ENCODE results near the gene TARM1.

Gene TARM1

DNA sequence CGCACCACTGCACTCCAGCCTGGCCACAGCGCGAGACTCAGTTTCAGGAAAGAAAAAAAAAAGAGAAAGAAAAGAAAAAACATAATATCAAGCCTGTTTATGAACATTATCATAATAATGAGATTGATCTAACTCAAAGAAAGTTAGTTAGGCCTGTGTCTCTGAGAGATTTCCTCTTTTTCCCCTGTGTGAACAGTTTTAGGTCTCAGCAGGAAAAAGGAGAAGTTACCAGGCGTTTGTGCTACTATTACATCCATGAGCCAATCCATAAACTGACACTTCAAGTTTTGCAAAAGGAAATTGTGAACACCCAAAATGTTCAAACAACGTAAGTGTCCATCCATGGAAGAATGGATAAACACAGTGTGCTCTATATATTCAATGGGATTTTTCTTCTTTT, 3.8 kb downstream of the TARM1 start:
- H3K4me3 ChIP-seq (ENCODE audit: insufficient read depth, low read length, poor library complexity, severe bottlenecking), result no peak overlapping the region
- TF ChIP-seq, protein P1, sequence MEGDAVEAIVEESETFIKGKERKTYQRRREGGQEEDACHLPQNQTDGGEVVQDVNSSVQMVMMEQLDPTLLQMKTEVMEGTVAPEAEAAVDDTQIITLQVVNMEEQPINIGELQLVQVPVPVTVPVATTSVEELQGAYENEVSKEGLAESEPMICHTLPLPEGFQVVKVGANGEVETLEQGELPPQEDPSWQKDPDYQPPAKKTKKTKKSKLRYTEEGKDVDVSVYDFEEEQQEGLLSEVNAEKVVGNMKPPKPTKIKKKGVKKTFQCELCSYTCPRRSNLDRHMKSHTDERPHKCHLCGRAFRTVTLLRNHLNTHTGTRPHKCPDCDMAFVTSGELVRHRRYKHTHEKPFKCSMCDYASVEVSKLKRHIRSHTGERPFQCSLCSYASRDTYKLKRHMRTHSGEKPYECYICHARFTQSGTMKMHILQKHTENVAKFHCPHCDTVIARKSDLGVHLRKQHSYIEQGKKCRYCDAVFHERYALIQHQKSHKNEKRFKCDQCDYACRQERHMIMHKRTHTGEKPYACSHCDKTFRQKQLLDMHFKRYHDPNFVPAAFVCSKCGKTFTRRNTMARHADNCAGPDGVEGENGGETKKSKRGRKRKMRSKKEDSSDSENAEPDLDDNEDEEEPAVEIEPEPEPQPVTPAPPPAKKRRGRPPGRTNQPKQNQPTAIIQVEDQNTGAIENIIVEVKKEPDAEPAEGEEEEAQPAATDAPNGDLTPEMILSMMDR (IDR thresholded peaks at IDR 0.05; ENCODE audit: insufficient read depth, low read length, poor library complexity, severe bottlenecking), result no peak
- TF ChIP-seq EZH2phosphoT487 (conservative IDR thresholded peaks at IDR 0.05; ENCODE audit: low read length), result no peak
- no peaks in the 10 kb centered on the region for H3K36me3 ChIP-seq (ENCODE audit: low read length)
- H3K27ac ChIP-seq (ENCODE audit: low read depth, low read length), result no peak overlapping the region
- H3F3A ChIP-seq (ENCODE audit: insufficient read depth), result no peaks in the 10 kb centered on the region
- no peak overlapping the region for H2AFZ ChIP-seq (ENCODE audit: low read depth, low read length, severe bottlenecking)
- H3K9me2 ChIP-seq (replicated peaks; ENCODE audit: insufficient read depth, low read length), result no peaks in the 10 kb centered on the region
- no peaks in the 10 kb centered on the region for H3K27me3 ChIP-seq (ENCODE audit: low read length)
- peaks cover 7% of the 10 kb centered on the region; the same call in 1 of the 2 replicates for H3K9me3 ChIP-seq (ENCODE audit: insufficient read depth, low read length)
- no peak overlapping the region for H3K4me2 ChIP-seq (ENCODE audit: low read depth, low read length, poor library complexity, severe bottlenecking)
- no peaks in the 10 kb centered on the region for H3K79me2 ChIP-seq (ENCODE audit: insufficient read depth, low read length)
- H4K20me1 ChIP-seq (ENCODE audit: low read depth, low read length), result no peaks in the 10 kb centered on the region
- H3K9ac ChIP-seq (ENCODE audit: low read length), result no peak overlapping the region

DNA sequence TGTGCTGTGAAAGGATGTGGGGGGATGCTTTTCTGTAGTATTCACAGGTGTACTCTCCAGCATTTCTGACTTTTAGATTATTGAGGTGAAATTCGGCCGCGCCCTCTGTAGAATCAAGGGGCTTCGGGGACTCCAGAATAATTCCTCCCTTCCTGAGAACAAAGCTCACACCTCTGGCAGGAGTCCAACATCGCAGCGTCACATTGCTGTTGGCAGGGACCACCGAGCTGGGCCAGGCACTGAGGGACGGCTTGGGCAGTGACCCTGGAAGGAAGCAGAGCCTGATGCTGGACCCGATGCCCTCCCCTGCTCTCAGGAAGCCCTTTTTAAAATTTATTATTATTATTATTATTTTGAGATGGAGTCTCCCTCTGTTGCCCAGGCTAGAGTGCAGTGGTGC, 6.3 kb downstream of the TARM1 start:
- H3K36me3 ChIP-seq (ENCODE audit: low read length), result no peaks in the 10 kb centered on the region
- no peak overlapping the region for H2AFZ ChIP-seq (ENCODE audit: low read depth, low read length, severe bottlenecking)
- H4K20me1 ChIP-seq (ENCODE audit: low read depth, low read length), result no peaks in the 10 kb centered on the region
- H3K4me3 ChIP-seq (ENCODE audit: insufficient read depth, low read length, poor library complexity, severe bottlenecking), result no peak overlapping the region
- TF ChIP-seq, protein P1 (IDR thresholded peaks at IDR 0.05; ENCODE audit: insufficient read depth, low read length, poor library complexity, severe bottlenecking), result no peak
- TF ChIP-seq EZH2phosphoT487 (conservative IDR thresholded peaks at IDR 0.05; ENCODE audit: low read length), result no peak
- no peaks in the 10 kb centered on the region for H3K79me2 ChIP-seq (ENCODE audit: insufficient read depth, low read length)
- no peaks in the 10 kb centered on the region for H3K9me3 ChIP-seq (ENCODE audit: insufficient read depth, low read length)
- no peak overlapping the region for H3K4me2 ChIP-seq (ENCODE audit: low read depth, low read length, poor library complexity, severe bottlenecking)
- no peaks in the 10 kb centered on the region for H3K27me3 ChIP-seq (ENCODE audit: low read length)
- no peaks in the 10 kb centered on the region for H3K9me2 ChIP-seq (replicated peaks; ENCODE audit: insufficient read depth, low read length)
- no peak overlapping the region for H3K9ac ChIP-seq (ENCODE audit: low read length)
- H3F3A ChIP-seq (ENCODE audit: insufficient read depth), result no peaks in the 10 kb centered on the region
- no peak overlapping the region for H3K27ac ChIP-seq (ENCODE audit: low read depth, low read length)

DNA sequence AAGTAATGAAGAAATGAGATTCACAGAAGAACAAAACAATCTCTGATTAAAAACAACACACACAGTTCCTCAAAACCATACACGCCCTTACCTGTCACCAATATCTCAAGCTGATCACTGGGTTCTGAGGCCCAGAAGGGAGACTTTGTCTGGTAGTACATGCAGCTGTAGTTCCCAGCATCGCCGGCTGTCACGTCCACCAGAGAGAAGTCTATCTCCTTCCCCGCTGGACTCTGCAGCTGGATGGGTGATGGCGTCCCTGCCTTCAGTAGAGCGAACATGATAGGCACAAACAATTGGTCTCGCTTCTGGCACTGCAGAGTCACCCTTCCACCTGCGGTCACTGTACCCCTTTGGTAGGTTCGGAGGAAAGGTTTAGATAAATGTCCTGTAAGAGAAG, 7.3 kb downstream of the TARM1 start:
- Histone ChIP-seq H3K27me3 (ENCODE audit: low read length) (no peaks in the 10 kb centered on the region), H2AFZ (ENCODE audit: low read depth, low read length, severe bottlenecking) (no peak overlapping the region), H3K27ac (ENCODE audit: low read depth, low read length) (no peak overlapping the region)

More for the DNA sequence above, 7.3 kb downstream of the TARM1 start:
- H3K79me2 ChIP-seq (ENCODE audit: insufficient read depth, low read length), result no peaks in the 10 kb centered on the region
- no peaks in the 10 kb centered on the region for H3K36me3 ChIP-seq (ENCODE audit: low read length)
- H4K20me1 ChIP-seq (ENCODE audit: low read depth, low read length), result no peaks in the 10 kb centered on the region
- no peak overlapping the region for H3K4me2 ChIP-seq (ENCODE audit: low read depth, low read length, poor library complexity, severe bottlenecking)
- H3K9me3 ChIP-seq (ENCODE audit: insufficient read depth, low read length), result no peaks in the 10 kb centered on the region
- no peaks in the 10 kb centered on the region for H3F3A ChIP-seq (ENCODE audit: insufficient read depth)
- TF ChIP-seq EZH2phosphoT487 (conservative IDR thresholded peaks at IDR 0.05; ENCODE audit: low read length), result no peak
- TF ChIP-seq, protein P1 (IDR thresholded peaks at IDR 0.05; ENCODE audit: insufficient read depth, low read length, poor library complexity, severe bottlenecking), result no peak
- no peak overlapping the region for H3K4me3 ChIP-seq (ENCODE audit: insufficient read depth, low read length, poor library complexity, severe bottlenecking)
- H3K9me2 ChIP-seq (replicated peaks; ENCODE audit: insufficient read depth, low read length), result no peaks in the 10 kb centered on the region
- no peak overlapping the region for H3K9ac ChIP-seq (ENCODE audit: low read length)

Data from SU-DHL-6 (cell line).